CD4-positive, alpha-beta T cell treated with Interleukin-4 for 4 hours (primary cell): Measurements from ENCODE around the gene HES6.
"Not testable (repeated sequence)": the region's sequence is repeated elsewhere in the genome, so short reads cannot be mapped to it uniquely, and the experiment has no call there.

Experiments used
- DNase-seq: peaks from one replicate; pipeline ENCODE4 v3.0.0-alpha.2; 2020

The HES6 gene, protein sequence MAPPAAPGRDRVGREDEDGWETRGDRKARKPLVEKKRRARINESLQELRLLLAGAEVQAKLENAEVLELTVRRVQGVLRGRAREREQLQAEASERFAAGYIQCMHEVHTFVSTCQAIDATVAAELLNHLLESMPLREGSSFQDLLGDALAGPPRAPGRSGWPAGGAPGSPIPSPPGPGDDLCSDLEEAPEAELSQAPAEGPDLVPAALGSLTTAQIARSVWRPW

DNA sequence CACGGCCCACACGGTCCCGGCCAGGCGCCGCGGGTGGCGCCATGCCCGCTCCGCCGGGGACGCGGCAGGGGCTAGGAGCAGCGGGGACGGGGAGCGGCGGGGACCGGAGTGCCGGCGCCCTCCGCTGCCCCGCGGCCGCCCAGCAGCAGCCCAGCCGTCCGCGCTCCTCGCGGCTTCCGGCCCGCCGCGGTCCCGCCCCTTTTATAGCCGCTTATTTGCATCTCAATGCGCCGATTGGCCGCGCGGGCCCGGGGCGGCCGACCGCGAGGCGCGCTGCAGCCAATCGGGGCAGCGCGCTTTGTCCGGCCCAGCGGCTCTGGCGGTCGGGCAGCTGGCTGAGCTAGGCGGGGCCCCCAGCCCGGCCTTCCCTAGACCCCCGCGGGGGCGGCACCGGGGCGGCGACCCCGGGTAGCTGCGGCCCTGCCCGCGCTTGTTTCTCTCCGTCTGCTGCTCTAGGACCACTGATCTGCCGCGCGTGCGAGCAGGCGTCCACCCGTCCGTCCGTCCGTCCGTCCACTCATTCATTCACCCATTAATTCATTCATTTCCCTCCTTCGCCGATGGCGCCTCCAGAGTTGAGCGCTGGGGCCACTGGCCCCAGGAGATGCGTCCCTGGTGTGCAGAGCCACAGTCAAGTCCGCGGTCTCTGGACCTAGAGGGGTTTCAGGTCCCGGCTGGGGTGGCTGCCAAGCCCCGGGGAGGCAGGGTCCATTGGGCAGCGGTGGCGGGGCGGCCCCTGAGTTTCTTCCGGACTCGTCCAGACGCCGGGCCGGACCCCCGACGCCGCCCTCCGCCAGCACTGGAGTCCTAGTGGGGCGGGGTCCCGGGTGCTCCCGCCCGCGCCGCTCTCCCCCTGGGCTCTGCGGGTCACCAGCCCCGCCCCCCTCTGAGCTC lies at the start of gene HES6:
Gene HES6, minus strand, starts transcription at position 176 of the 894 bp plus-strand sequence. Its CDS starts 133 bp downstream, at position 43.
- DNase-seq, result peak; percentile 63

DNA sequence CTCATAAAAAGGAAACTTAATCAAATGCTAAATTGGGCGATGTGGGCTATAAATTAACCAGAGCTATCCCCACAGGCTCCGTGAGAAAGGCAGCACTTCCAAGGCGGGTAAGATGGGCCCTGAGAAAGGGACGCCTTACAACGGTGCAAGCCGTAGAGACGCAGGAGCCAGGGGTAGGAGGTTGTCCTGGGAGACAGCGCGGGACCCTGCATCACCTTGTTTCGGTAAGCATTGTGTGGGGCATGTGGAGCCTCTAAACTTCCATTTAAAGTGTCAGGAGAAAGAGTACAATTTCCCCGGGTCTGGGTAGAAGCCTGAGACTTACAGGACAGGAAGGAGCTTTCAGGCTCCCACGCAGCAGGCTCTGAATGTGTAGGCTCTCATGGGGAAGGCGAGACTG lies 49.7 kb upstream of the HES6 start:
- DNase-seq, result no peak

DNA sequence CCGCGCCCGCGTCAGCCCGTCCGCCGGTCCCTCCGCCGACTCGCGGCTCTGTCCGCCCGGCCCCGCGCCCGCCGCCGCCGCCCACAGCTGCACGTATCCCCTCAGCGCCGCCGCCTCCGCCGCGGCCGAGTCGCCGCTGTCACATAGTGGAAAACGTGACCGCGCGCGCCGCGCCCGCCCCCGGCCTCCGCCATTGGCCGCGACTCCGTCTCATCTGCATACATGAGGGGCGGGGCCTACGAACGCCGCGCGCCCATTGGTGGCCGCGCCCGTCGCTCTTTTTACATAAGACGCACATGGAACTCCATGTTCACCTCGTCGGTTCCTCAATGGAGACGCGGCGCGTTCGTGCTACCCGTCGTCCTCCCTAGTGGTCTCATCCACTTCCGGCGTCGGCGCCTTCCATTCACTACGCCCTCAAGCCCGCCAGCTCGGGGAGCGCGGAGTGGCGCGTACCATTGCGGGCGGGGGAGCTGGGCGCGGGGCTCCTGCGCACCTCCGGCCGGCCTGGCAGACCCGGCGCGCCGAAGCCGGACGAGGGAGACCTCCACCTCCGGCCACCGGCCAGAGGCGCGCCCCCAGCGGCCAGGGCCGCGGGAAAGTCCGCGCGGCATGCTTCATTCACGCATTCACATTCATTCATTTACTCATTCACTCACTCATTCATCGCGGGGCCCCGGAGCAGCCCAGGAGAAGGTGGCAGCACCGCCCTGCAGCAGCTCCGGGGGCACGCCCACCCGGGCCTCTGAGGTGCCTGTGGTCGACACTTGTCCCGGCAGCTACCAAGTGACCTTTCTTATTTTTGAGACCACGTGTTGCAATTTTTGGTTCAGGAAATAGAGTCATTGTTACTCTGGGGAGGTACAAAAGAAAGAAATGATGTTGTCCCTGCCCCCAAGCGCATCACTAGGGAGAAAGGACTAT lies 49.1 kb upstream of the HES6 start:
- peak; percentile 99 for DNase-seq

DNA sequence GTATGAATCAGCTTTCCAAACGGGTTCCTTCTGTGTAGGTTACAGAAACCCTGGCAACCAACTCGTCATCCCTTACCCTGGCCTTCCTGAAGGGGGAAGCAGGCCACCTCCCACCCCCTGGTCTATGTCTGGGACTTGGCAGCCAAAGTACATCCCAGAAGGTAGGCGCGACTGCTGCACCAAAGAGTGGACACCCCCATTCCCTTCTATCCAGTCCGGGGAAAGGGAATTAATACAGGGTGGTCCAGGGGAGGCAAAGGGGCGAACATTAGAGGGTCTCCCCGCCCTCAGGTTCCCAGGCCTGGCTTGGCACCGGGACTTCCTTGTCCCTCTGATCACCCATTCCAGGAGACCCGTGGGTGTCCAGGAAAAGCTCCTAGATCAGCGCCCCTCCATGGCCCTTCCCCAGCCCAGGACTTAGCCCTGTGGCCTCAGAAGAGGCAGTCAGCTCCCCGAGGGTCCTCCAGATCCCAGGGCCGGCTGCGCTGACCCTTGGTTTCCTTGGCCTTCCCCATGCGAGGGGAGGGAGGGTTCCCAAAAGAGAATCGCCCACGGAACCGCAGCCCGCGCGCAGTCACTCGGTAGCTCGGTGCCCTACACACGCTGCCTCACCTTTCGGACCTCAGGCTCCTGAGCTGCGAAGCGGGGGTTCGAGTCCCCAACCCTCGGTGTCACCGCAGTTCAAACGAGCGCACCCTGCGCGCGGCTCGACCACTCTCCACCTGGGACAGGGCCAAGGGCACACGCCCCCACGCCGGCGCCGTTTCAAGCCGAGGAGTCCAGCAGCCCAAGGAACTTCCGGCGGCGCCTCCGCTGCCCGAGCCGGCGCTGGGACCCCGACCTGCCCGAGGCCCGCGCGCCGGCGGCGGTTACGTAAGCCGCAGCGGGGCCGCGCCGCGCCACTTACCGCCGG lies 48.2 kb upstream of the HES6 start, which contains the start of gene PER2:
Gene PER2, minus strand, starts transcription at position 874 of the 913 bp plus-strand sequence. CDS start 10,674 bp downstream, outside the sequence.
- peak; percentile 20 for DNase-seq

DNA sequence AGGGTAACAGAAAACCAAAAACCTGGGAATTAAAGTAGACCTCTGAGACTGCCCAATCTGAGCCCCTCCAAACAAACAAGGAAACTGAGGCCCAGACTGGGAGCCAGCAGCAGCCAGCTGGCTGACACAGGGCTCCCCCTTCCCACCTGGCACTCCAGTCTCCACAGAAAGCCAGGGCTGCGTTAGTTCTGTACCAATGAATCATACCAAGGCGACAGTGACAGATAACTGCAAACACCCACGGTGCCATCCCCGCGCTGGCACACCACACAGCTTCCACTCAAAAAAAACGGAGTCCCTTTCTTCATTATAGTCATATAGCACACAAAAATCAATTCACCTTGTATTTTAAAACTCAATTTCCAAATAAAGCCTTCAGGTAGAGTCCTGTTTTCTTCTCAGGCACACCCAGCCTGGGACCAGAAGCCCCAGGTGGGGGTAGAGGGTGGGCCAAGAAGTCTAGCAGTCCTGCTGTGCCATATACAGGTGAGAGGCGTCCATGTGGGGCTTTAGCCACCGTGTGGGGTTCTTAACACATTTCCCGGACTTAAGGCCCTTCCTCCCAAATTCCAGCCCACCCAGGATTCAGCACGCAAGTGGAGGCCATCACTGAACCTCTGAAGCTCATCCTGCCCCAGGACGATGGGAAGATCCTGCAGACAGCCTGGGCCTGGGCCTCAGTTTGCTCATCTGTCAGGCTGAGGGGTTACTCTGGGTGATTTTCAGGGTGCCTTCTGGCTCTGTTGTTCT lies 47.3 kb upstream of the HES6 start:
- DNase-seq, result no peak

DNA sequence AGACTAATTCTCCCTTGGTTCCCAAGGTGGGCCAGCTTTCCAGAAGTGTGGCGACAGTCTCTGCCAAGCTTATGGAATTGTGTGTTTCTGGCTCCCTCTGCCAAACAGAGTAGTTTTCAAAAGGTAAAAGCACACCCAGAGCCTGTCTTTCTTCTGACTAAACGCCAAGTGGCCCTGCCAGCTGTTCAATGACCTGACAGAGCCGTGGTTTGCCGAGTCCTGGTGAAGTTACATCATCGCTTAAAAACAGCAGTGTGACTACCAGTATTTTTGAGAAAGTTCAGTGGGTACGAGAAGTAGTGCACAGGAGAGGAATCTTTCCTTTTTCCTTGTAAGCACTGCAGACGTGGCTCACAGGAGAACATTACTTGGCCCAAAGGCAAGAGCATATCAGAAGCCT lies 46.7 kb upstream of the HES6 start:
- DNase-seq, result no peak

DNA sequence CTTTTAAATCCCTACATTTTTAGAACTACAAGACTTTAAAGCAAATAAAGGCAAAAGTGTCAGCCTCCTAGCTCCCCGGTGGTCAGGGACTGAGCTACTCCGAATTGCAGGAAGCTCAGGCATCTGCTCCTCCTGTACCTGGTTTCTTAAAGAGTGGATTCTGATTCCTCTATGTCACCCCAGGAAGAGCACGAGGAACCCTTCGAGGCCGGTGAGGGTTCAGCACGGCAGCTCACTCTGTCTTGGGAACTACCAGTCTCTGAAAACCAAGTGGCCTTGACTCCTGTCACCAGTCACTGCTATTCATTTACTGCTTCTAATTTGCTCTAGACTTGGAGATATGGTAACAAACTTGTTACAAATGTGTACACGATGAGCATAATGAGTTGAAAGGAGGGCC lies 46.3 kb upstream of the HES6 start:
- no peak for DNase-seq

DNA sequence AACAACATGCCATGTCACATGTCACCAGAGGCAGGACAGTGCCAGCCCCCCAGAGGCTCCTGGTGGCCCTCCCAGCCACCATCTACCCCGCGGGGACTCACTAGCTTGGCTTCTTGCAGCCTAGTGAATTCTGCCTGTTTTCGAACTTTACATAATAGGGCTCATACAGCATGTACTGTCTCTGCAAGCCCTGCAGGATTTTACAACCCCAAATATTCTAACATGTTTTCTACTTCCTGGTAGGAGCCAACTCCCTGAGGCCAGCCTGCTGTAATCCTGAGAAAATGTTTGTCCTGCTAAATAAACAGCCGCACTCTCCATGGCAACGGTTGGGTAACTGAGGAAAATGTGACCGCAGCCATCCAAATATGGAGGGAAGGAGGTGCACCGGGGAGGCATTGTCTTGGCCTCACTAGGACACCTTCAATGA lies 45.8 kb upstream of the HES6 start:
- no peak for DNase-seq

DNA sequence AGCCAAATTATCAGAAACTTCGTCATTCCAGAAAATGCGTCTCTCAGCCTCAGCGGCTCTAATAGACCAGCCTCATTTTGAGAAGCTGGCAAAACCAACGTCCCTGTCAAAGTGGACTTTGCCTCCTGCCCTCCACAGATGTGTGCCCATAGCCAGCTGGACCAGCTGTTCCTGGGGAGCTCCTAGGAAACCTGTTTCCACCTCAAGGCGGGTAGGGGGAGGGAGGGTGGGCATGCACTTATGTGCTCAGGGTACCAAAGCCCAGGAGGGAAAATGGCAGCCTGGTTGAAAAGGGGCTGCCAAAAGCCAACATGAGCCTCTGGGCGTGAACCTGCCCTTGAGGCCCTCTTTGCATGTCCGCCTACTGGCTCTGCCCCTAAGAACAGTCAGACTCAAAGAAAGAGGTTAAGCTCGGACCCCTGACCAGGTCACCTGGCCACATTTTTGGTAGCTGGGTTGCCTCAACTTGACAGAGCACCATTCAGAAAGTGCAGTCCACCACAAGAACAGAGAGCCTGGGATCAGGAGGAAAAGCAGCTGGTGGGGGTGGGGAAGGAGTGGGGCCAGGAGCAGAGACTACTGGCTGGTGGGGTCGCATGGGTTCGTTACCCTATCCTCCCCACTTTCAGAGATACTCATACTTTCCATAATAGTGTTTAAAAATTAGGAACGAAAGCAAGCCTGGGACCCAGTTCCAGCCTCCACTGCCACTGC lies 45.1 kb upstream of the HES6 start:
- DNase-seq, result no peak

DNA sequence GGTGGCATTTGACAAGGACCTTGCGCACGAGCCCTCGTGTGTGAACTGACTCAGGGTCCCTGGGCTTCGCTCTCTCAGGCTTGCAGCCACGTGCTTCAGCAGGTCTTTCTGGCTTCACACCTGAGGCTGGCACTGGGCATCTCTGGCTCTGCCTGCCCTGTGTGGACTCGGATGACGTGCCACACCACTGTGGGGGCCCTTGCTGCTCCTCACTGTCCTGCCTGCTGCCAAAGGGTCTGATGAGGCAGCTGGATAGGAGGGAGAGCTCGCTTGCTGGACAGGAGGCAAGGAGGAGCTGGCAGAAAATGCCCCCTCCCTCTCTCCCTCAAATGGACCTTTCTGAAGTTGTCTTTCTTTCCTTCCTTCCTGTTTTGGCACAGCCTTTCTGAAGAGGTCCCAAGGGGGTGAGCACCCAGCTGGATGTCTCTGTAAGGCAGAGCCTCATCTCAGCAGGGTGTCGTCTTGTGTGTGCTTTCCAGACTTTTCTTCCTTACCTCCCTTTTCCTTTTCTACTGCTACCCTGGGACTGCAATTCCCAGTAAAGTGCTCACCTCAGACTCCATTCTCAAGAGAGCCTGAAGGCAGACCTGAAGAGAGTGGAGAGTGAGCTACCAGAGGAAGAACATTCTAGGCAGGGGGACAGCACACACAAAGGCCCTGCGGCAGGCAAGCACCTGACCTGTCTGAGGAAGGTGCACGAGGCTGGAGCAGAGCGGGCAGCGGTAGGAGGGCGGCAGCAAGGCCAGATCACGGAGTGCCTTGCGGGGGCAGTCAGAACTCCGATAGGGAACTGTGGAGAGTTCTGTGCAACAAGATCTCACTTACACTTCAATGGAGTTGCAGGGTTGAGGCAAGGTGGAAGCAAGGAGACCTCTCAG lies 43.3 kb upstream of the HES6 start:
- no peak for DNase-seq

DNA sequence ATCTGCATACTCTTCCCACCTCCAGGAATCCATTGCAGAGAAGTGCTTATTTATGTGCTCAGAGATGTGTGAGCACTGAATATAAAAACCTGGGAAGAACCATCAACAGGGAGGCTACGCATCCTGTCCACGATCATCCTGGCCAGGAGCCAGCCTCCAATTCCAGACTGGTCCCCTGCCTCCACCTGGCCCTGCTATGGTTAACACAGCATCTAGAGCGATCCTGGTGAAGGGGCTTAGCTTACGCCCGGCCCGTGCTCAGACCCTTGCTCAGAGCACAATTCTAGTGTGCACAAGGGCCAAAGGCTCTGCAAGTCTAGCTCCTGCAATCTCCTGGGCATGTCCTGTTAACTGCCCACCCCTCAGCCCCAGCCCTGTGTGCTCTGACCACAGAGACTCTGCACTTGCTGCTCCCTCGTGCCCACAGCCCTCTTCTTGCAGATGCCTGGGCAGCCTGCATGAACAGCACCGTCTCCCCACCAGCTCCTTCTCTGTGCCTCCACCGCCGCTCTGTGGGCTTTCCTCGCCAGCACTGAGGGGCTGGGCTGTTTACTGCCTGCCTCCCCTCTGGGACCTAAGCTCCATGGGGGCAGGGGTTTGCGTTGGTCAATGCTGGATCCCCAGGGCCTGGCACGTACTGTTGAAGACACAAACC lies 42.1 kb upstream of the HES6 start:
- no peak for DNase-seq

DNA sequence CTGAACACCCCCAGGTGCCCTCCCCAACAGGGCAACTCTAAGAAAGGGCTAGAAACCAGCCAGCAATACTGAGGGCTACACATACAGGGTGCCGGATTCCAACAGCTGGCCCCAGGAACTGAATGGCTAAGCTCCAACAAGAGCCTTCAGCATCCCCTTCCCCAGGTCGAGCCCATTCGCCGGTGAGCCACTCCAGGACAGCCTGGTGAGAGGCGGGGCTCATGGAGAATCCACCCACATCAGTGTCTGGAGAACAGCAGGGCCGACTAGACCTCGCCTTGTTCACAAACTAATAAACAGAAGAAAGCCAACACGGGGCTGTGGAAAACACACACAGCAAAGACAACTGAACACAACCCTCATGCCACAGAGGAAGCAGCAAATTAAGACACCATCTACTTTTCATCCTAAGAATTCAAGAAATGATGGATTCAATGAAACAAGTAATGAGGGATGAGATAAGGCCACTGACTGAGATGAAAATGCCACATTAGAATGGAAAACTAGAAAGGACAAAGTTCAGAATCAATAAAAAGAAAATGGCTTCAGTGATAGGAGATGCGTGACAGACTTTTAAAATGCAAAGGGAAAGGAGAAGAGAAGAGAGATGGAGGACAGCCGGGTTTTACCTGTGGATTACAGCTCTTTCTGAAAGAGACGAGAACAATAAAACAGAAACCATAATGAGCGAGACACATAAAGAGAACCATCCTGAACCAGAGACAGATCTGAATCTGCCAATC lies 40.4 kb upstream of the HES6 start:
- DNase-seq, result no peak

DNA sequence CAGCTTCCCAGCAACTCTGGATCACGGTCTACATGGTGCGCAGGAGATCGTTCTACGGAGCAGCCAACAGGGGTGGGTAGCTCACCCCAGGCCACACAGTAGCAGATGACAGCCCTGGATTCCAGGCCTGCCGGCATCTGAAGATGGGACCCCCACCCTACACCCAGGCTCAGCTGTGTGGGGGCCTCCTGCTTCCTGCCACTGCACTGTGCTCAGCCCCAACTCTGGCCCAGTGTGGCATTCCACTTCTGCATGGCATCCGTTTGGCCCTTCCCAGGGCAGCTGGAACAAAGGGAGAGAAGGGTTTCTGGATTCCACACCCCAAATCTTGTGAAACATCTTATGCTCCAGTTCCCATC lies 39.5 kb upstream of the HES6 start:
- no peak for DNase-seq

DNA sequence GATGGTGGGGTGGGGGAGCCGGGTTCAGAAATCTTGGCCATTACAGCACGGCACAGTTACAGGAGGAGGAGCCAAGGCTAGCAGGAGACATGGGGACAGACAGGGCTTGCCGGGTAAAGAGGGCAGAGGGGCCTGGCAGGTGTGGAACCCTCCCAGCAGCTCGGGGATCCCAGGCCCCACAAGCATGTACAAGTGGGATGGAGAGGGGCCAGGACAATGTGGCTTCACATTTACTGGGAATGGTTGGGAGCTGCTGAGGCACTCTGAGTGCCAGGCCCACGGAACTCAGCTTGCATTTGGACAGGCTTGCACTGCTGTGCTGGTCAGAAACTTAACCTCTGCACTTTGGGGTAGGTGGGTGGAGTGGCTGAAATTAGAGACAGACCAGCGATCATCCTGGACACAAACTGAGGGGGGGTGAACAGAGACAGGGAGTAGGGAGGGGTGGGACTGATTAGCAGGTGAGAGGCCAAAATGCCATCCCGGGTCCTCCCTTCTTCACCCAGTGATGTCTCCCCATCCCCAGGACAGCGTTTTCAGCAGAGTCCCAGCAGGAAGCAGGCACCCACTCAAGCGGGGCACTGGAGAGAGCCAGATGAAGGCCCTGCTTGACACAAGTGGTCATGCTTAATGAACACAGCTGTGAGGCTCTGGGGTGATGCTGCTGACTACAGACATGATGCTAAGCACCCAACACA lies 38.9 kb upstream of the HES6 start:
- DNase-seq, result no peak

DNA sequence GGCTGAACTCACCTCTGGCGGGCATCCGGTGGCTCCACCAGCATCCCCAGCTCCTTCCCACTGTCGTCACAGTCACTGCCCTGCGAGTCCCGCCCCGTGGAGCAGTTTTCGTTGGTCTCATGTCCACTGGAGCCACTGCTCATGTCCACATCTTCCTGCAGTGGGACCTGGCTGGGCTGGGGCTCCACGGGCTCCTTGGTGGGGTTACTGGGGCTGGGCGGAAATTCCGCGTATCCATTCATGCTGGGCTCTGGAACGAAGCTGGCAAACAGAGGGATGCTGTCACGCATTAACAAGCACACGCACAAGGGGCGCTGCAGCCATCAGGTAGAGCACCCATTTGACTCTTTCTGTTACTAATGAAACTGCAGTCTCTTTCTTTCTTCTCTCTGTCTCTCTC lies 37.9 kb upstream of the HES6 start:
- no peak for DNase-seq

DNA sequence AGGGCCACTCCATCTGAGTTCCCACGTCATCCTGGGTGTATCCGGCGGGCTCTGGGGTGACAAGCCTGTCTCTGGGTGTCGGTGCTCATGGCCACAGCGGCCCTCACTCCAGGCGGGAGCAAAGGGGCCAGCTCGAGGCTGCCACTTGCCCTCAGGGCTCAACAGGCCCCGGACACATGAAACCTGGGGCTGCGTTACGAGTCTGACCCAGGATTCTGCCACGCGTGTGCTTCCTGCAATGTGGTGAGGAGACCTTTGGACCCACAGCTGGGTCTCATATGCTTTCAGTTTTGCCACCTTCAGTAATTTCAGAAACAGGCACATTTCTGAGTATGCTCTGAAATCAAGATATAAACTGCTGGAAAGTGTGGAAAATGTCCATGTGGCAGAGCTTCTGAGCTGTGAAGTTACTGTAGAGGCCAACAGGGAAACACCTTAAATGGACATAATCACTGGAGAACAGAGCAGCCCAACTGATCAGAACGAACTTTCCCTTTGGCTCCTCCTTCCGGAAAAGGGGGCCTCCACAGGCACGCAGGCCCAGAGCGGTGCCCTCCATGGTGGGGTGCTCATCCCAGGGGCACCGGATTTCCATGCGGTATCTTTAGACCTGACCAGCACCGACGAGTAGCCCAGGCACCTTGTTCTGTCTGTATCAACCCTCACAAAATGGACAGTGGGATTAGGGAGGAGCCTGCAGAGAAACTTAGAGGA lies 34.5 kb upstream of the HES6 start:
- DNase-seq, result no peak

DNA sequence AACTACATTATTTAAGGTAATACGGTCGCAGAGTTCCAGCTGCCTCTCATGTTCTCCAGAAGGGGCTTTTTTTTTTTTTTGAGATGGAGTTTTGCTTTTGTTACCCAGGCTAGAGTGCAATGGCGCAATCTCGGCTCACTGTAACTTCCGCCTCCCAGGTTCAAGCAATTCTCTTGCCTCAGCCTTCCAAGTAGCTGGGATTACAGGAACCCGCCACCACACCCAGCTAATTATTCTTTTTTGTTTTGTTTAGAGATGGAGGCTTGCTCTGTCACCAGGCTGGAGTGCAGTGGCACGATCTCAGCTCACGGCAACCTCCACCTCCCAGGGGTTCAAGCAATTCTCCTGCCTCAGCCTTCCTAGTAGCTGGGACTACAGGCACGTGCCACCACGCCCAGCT lies 33.6 kb upstream of the HES6 start:
- not testable (repeated sequence) for DNase-seq
